Measurements from ENCODE around the gene KRTAP23-1. TPM values are rescaled to one million over a fixed set of nuclear protein-coding genes. Genes with fewer than 3 reads are reported as not detected.

The KRTAP23-1 gene
- polyA plus RNA-seq, 1 donor from 2014 or later = not detected

Small RNA genes lying within 50 kb of the gene (small RNA-seq; reads per million reads assigned to genes)
- gene KRTAP23-1 (0 reads per million in 3 experiments), gene MIR4327 (0 reads per million in 3 experiments)

Other genes starting within 250 kb of the KRTAP23-1 start
- not detected in 2 replicates for gene CLDN17, start 181.8 kb downstream of the KRTAP23-1 start, polyA plus RNA-seq
- gene CLDN8, start 132.5 kb downstream of the KRTAP23-1 start, polyA plus RNA-seq = not detected in 2 replicates
- not detected in 2 replicates for gene KRTAP24-1, start 65.7 kb downstream of the KRTAP23-1 start, polyA plus RNA-seq
- gene KRTAP25-1, start 59.1 kb downstream of the KRTAP23-1 start, polyA plus RNA-seq = not detected in 2 replicates
- not detected in 2 replicates for gene KRTAP26-1, start 28.3 kb downstream of the KRTAP23-1 start, polyA plus RNA-seq
- gene KRTAP27-1, start 10.9 kb downstream of the KRTAP23-1 start, polyA plus RNA-seq = not detected in 2 replicates
- gene KRTAP13-2, start 23.7 kb upstream of the KRTAP23-1 start, polyA plus RNA-seq = not detected in 2 replicates
- gene KRTAP13-1, start 47.4 kb upstream of the KRTAP23-1 start, polyA plus RNA-seq = not detected in 2 replicates
- not detected in 2 replicates for gene KRTAP13-3, start 77.3 kb upstream of the KRTAP23-1 start, polyA plus RNA-seq
- not detected in 2 replicates for gene KRTAP13-4, start 81.6 kb upstream of the KRTAP23-1 start, polyA plus RNA-seq
- gene KRTAP15-1, start 91.7 kb upstream of the KRTAP23-1 start, polyA plus RNA-seq = not detected in 2 replicates
- not detected in 2 replicates for gene KRTAP19-1, start 131.8 kb upstream of the KRTAP23-1 start, polyA plus RNA-seq
- not detected in 2 replicates for gene KRTAP19-2, start 138.8 kb upstream of the KRTAP23-1 start, polyA plus RNA-seq
- not detected in 2 replicates for gene KRTAP19-3, start 143.4 kb upstream of the KRTAP23-1 start, polyA plus RNA-seq
- not detected in 2 replicates for gene KRTAP19-4, start 148.6 kb upstream of the KRTAP23-1 start, polyA plus RNA-seq
- not detected in 2 replicates for gene KRTAP19-5, start 153.5 kb upstream of the KRTAP23-1 start, polyA plus RNA-seq
- not detected in 2 replicates for gene KRTAP19-6, start 193.3 kb upstream of the KRTAP23-1 start, polyA plus RNA-seq
- not detected in 2 replicates for gene KRTAP19-7, start 212.7 kb upstream of the KRTAP23-1 start, polyA plus RNA-seq
- gene KRTAP22-2, start 241.8 kb upstream of the KRTAP23-1 start, polyA plus RNA-seq = not detected in 2 replicates
- gene KRTAP6-3, start 243.8 kb upstream of the KRTAP23-1 start, polyA plus RNA-seq = not detected in 2 replicates